Stimulated activated naive B cell treated with anti-CD40 and anti-IgM and Interleukin-4, amounts not matched to agents 10 μg/mL and 1 μg/mL and 100 μg/mL, for 72 hours (primary cell): ENCODE results near the gene UGT3A2.
"Not testable (repeated sequence)": the region's sequence is repeated elsewhere in the genome, so short reads cannot be mapped to it uniquely, and the experiment has no call there.

ENCODE experiments used
- ATAC-seq, 2 donors: fragments of 150-1000 bp; cut with Tn5 transposase; replicated peaks; 2 replicates each; pipeline ENCODE4 v1.10.0; 2021; ENCODE audit warnings: moderate library complexity in 1 of 2
- DNase-seq: peaks from one replicate; pipeline ENCODE4 v3.0.0; 2021
- H3K27ac Mint-ChIP-seq: one replicate; pipeline ENCODE4 v1.8.0; 2022; ENCODE audit warnings: mild to moderate bottlenecking, mixed read lengths
- H3K27me3 Mint-ChIP-seq, 2 donors: one replicate each; pipeline ENCODE4 v1.8.0; 2022; ENCODE audit warnings: mixed read lengths in 2 of 2
- H3K36me3 Mint-ChIP-seq, 2 donors: one replicate each; pipeline ENCODE4 v1.8.0; 2022; ENCODE audit warnings: mixed read lengths in 2 of 2, mild to moderate bottlenecking in 1 of 2
- H3K4me1 Mint-ChIP-seq, 2 donors: one replicate each; pipeline ENCODE4 v1.8.0; 2022; ENCODE audit warnings: mixed read lengths in 2 of 2, mild to moderate bottlenecking in 1 of 2
- H3K4me3 Mint-ChIP-seq, 2 donors: one replicate each; pipeline ENCODE4 v1.8.0; 2022; ENCODE audit warnings: mild to moderate bottlenecking in 2 of 2, mixed read lengths in 2 of 2, moderate library complexity in 1 of 2
- H3K9me3 Mint-ChIP-seq, 2 donors: one replicate each; pipeline ENCODE4 v1.8.0; 2022; ENCODE audit warnings: mixed read lengths in 2 of 2, mild to moderate bottlenecking in 1 of 2

UGT3A2 gene

GRCh38 chr5:36035696-36036095 is 31.0 kb downstream of the UGT3A2 start:
- ATAC-seq, result no peak
- DNase-seq, result no peak
- H3K36me3 Mint-ChIP-seq, result no peaks in the 10 kb centered on the region
- no peak overlapping the region for H3K4me3 Mint-ChIP-seq
- H3K4me1 Mint-ChIP-seq, result no peaks in the 10 kb centered on the region
- no peak overlapping the region for H3K27ac Mint-ChIP-seq
- H3K27me3 Mint-ChIP-seq, result no peaks in the 10 kb centered on the region
- no peaks in the 10 kb centered on the region for H3K9me3 Mint-ChIP-seq

GRCh38 chr5:36034536-36035134 is 32.0 kb downstream of the UGT3A2 start:
- not testable (repeated sequence) for DNase-seq, H3K4me3 Mint-ChIP-seq

GRCh38 chr5:36033486-36033885 is 33.2 kb downstream of the UGT3A2 start:
- peaks cover 0 to 3% of the 10 kb centered on the region in 2 donors for H3K9me3 Mint-ChIP-seq
- H3K4me1 Mint-ChIP-seq, result no peaks in the 10 kb centered on the region
- H3K27me3 Mint-ChIP-seq, result no peaks in the 10 kb centered on the region
- no peak overlapping the region for H3K27ac Mint-ChIP-seq
- DNase-seq (no peak), ATAC-seq (no peak)
- no peaks in the 10 kb centered on the region for H3K36me3 Mint-ChIP-seq
- H3K4me3 Mint-ChIP-seq, result no peak overlapping the region

More at GRCh38 chr5:36034536-36035134, 32.0 kb downstream of the UGT3A2 start:
- not testable (repeated sequence) for H3K27me3 Mint-ChIP-seq, H3K4me1 Mint-ChIP-seq, ATAC-seq, H3K9me3 Mint-ChIP-seq, H3K36me3 Mint-ChIP-seq, H3K27ac Mint-ChIP-seq

- no peaks in the 10 kb centered on the region for H3K4me1 Mint-ChIP-seq
- DNase-seq, result no peak
- no peak for ATAC-seq
- no peaks in the 10 kb centered on the region for H3K27me3 Mint-ChIP-seq
- peaks cover 1 to 3% of the 10 kb centered on the region in 2 donors for H3K9me3 Mint-ChIP-seq
- H3K27ac Mint-ChIP-seq, result no peak overlapping the region
- no peak overlapping the region for H3K4me3 Mint-ChIP-seq
- no peaks in the 10 kb centered on the region for H3K36me3 Mint-ChIP-seq
These were observed 33.6 kb downstream of the UGT3A2 start for GRCh38 chr5:36033047-36033446.

- Mint-ChIP-seq H3K27me3 (no peaks in the 10 kb centered on the region), H3K9me3 (peaks cover 1 to 3% of the 10 kb centered on the region in 2 donors), H3K4me3 (no peak overlapping the region), H3K36me3 (no peaks in the 10 kb centered on the region), H3K27ac (no peak overlapping the region), H3K4me1 (no peaks in the 10 kb centered on the region)
- DNase-seq, result no peak
- ATAC-seq, result no peak
These were observed 35.5 kb downstream of the UGT3A2 start for GRCh38 chr5:36031223-36031622.

- no peaks in the 10 kb centered on the region for H3K36me3 Mint-ChIP-seq
- no peak for ATAC-seq
- H3K27me3 Mint-ChIP-seq, result no peaks in the 10 kb centered on the region
- H3K4me1 Mint-ChIP-seq, result no peaks in the 10 kb centered on the region
- H3K27ac Mint-ChIP-seq, result no peak overlapping the region
- no peak for DNase-seq
- peaks cover 2 to 3% of the 10 kb centered on the region in 2 donors for H3K9me3 Mint-ChIP-seq
- no peak overlapping the region for H3K4me3 Mint-ChIP-seq
These were observed 36.8 kb downstream of the UGT3A2 start for GRCh38 chr5:36029914-36030313.

GRCh38 chr5:36028816-36029465 is 37.7 kb downstream of the UGT3A2 start:
- DNase-seq (no peak), ATAC-seq (no peak)
- no peaks in the 10 kb centered on the region for H3K4me1 Mint-ChIP-seq
- no peak overlapping the region for H3K4me3 Mint-ChIP-seq
- no peaks in the 10 kb centered on the region for H3K27me3 Mint-ChIP-seq
- no peaks in the 10 kb centered on the region for H3K36me3 Mint-ChIP-seq
- H3K9me3 Mint-ChIP-seq, result peaks cover 3 to 9% of the 10 kb centered on the region in 2 donors
- no peak overlapping the region for H3K27ac Mint-ChIP-seq

GRCh38 chr5:36027711-36028110 is 39.0 kb downstream of the UGT3A2 start:
- ATAC-seq (no peak), DNase-seq (no peak)
- H3K27me3 Mint-ChIP-seq, result no peaks in the 10 kb centered on the region
- no peak overlapping the region for H3K4me3 Mint-ChIP-seq
- peaks cover 3 to 9% of the 10 kb centered on the region in 2 donors for H3K9me3 Mint-ChIP-seq
- no peak overlapping the region for H3K27ac Mint-ChIP-seq
- no peaks in the 10 kb centered on the region for H3K36me3 Mint-ChIP-seq
- H3K4me1 Mint-ChIP-seq, result no peaks in the 10 kb centered on the region

- H3K4me1 Mint-ChIP-seq, result no peaks in the 10 kb centered on the region
- ATAC-seq, result no peak
- H3K27me3 Mint-ChIP-seq, result no peaks in the 10 kb centered on the region
- no peak overlapping the region for H3K4me3 Mint-ChIP-seq
- H3K9me3 Mint-ChIP-seq, result peaks cover 3 to 10% of the 10 kb centered on the region in 2 donors
- no peak overlapping the region for H3K27ac Mint-ChIP-seq
- no peak for DNase-seq
- H3K36me3 Mint-ChIP-seq, result no peaks in the 10 kb centered on the region
These were observed 39.8 kb downstream of the UGT3A2 start for GRCh38 chr5:36026706-36027465.

GRCh38 chr5:36022246-36022645 is 44.4 kb downstream of the UGT3A2 start:
- not testable (repeated sequence) for H3K27me3 Mint-ChIP-seq, H3K36me3 Mint-ChIP-seq, H3K27ac Mint-ChIP-seq, ATAC-seq, H3K4me3 Mint-ChIP-seq, H3K4me1 Mint-ChIP-seq, DNase-seq
- H3K9me3 Mint-ChIP-seq, result peaks cover 0 to 10% of the 10 kb centered on the region in 2 donors

- H3K27ac Mint-ChIP-seq, DNase-seq, H3K27me3 Mint-ChIP-seq, H3K36me3 Mint-ChIP-seq, H3K4me1 Mint-ChIP-seq, ATAC-seq, H3K4me3 Mint-ChIP-seq: not testable (repeated sequence)
- H3K9me3 Mint-ChIP-seq, result peaks cover 15 to 19% of the 10 kb centered on the region in 2 donors
These were observed 47.1 kb downstream of the UGT3A2 start for GRCh38 chr5:36019584-36019983.

GRCh38 chr5:36017622-36018021 is 49.1 kb downstream of the UGT3A2 start:
- H3K4me1 Mint-ChIP-seq, result no peaks in the 10 kb centered on the region
- no peak overlapping the region for H3K4me3 Mint-ChIP-seq
- peaks cover 24 to 27% of the 10 kb centered on the region in 2 donors for H3K9me3 Mint-ChIP-seq
- ATAC-seq (no peak), DNase-seq (no peak)
- no peak overlapping the region for H3K27ac Mint-ChIP-seq
- no peaks in the 10 kb centered on the region for H3K27me3 Mint-ChIP-seq
- H3K36me3 Mint-ChIP-seq, result peaks cover 6 to 10% of the 10 kb centered on the region in 2 donors

GRCh38 chr5:36017004-36017403 is 49.7 kb downstream of the UGT3A2 start:
- H3K9me3 Mint-ChIP-seq, result peaks cover 27 to 29% of the 10 kb centered on the region in 2 donors

GRCh38 chr5:36013182-36013581 is 53.5 kb downstream of the UGT3A2 start:
- H3K4me3 Mint-ChIP-seq, result no peak overlapping the region
- no peaks in the 10 kb centered on the region for H3K27me3 Mint-ChIP-seq
- H3K4me1 Mint-ChIP-seq, result no peaks in the 10 kb centered on the region
- peaks cover 7 to 21% of the 10 kb centered on the region in 2 donors for H3K36me3 Mint-ChIP-seq
- no peak for DNase-seq
- H3K9me3 Mint-ChIP-seq, result peaks cover 39% of the 10 kb centered on the region in 2 donors
- no peak for ATAC-seq
- H3K27ac Mint-ChIP-seq, result no peak overlapping the region

More at GRCh38 chr5:36017004-36017403, 49.7 kb downstream of the UGT3A2 start:
- H3K27me3 Mint-ChIP-seq, result no peaks in the 10 kb centered on the region
- H3K4me3 Mint-ChIP-seq, result no peak overlapping the region
- ATAC-seq, result no peak
- H3K4me1 Mint-ChIP-seq, result no peaks in the 10 kb centered on the region
- DNase-seq, result no peak
- peaks cover 7 to 12% of the 10 kb centered on the region in 2 donors for H3K36me3 Mint-ChIP-seq
- no peak overlapping the region for H3K27ac Mint-ChIP-seq

GRCh38 chr5:36009698-36010097 is 57.0 kb downstream of the UGT3A2 start:
- Mint-ChIP-seq H3K27me3 (no peaks in the 10 kb centered on the region), H3K36me3 (peaks cover 7 to 18% of the 10 kb centered on the region in 2 donors), H3K4me1 (no peaks in the 10 kb centered on the region), H3K27ac (no peak overlapping the region), H3K4me3 (no peak overlapping the region), H3K9me3 (peaks cover 25 to 30% of the 10 kb centered on the region in 2 donors)
- ATAC-seq, result no peak
- DNase-seq, result no peak
